Measurements from ENCODE around the gene FNDC11. TPM values are rescaled to one million over a fixed set of nuclear protein-coding genes. Genes with fewer than 3 reads are reported as not detected.

Gene FNDC11
- polyA plus RNA-seq, 2 of the 4 experiments (the other 2 are of a cell fraction) = 0.14 to 0.18 TPM

- Histone ChIP-seq H3K4me3 (no peak overlapping the region), H3K27ac (no peak overlapping the region), H3K4me1 (peaks cover 10% of the 10 kb centered on the region; the same call in 2 of the 3 replicates), H3K4me2 (no peak overlapping the region), H3K9me3 (peaks cover 8% of the 10 kb centered on the region)
- CTCF ChIA-PET = interaction anchor here (0.6 to 6.8 kb wide), 5 partner anchors 10 to 269 kb away, joined by 3 to 75 read pairs (median 3); partner anchors contain the start of gene EEF1A2
- 91% methylated on average over 18 of the region's 20 CpGs for WGBS (ENCODE audit: missing lambda C conversion rate)
- no peak for TF ChIP-seq RFX5 (IDR thresholded peaks at IDR 0.05)
- ATAC-seq (no peak), FAIRE-seq (no peak), DNase-seq (ENCODE audit: low read depth in 1 of 2, low spot score in 1 of 2) (no peak)
- POLR2A ChIA-PET = no interaction called here
Measured at GRCh38 chr20:63518351-63518861, 35.6 kb upstream of the FNDC11 start.

- no peak for ATAC-seq
- peak overlapping the region; percentile 83; the same call in 2 of the 3 replicates for H3K4me3 ChIP-seq
- FAIRE-seq = no peak
- ChIA-PET POLR2A (interaction anchor here (2.6 kb wide), 1 partner anchor 11 kb away, joined by 15 read pairs; no protein-coding TSS in a partner anchor), CTCF (interaction anchor here (0.6 to 6.8 kb wide), 5 partner anchors 10 to 268 kb away, joined by 3 to 75 read pairs (median 5); partner anchors contain the start of gene EEF1A2)
- TF ChIP-seq ZSCAN20 (CRISPR knock-in tag; IDR thresholded peaks at IDR 0.05) (no peak), KDM5A (IDR thresholded peaks at IDR 0.05) (no peak), GATA3 (IDR thresholded peaks at IDR 0.05; ENCODE audit: borderline replicate concordance) (no peak), PHF8 (IDR thresholded peaks at IDR 0.05; ENCODE audit: borderline replicate concordance, low read depth) (no peak), RCOR1 (IDR thresholded peaks at IDR 0.05; ENCODE audit: low read depth, low read length) (no peak), HOXB13 (CRISPR knock-in tag; IDR thresholded peaks at IDR 0.05; ENCODE audit: low read depth) (no peak), TP53 (CRISPR knock-in tag; IDR thresholded peaks at IDR 0.05) (no peak), RFX5 (IDR thresholded peaks at IDR 0.05) (no peak)
- peaks cover 13% of the 10 kb centered on the region for H3K9me3 ChIP-seq
- H3K27ac ChIP-seq = peak overlapping the region; percentile 88 to 95; a peak in 4 of 6 replicates
- 91% methylated on average over 21 of the region's 32 CpGs for WGBS (ENCODE audit: missing lambda C conversion rate)
- peak overlapping the region; percentile 93 for H3K4me2 ChIP-seq
- DNase-seq (ENCODE audit: low read depth in 1 of 2, low spot score in 1 of 2) = no peak
- peaks cover 10% of the 10 kb centered on the region; the same call in 2 of the 3 replicates for H3K4me1 ChIP-seq
Measured at GRCh38 chr20:63518946-63519667, 34.9 kb upstream of the FNDC11 start.

GRCh38 chr20:63519668-63520503 is 34.1 kb upstream of the FNDC11 start:
- H3K27ac ChIP-seq = peak overlapping the region; percentile 88 to 95
- POLR2A ChIA-PET = interaction anchor here (0.6 to 4.4 kb wide), 19 partner anchors 10 to 564 kb away, joined by 3 to 62 read pairs (median 4); partner anchors contain the start of genes EEF1A2, LKAAEAR1 and PTK6
- peaks cover 13% of the 10 kb centered on the region for H3K9me3 ChIP-seq
- CTCF ChIA-PET = interaction anchor here (0.6 to 6.8 kb wide), 7 partner anchors 9 to 907 kb away, joined by 3 to 75 read pairs (median 5); partner anchors contain the start of genes EEF1A2 and PTK6
- no peak for FAIRE-seq
- peak overlapping the region; percentile 83 for H3K4me3 ChIP-seq
- peak; percentile 67 to 82 for ATAC-seq
- H3K4me2 ChIP-seq = peak overlapping the region; percentile 93
- WGBS (ENCODE audit: missing lambda C conversion rate) = 35% methylated on average over 28 of the region's 72 CpGs
- peaks cover 10% of the 10 kb centered on the region; the same call in 2 of the 3 replicates for H3K4me1 ChIP-seq
- no peak for TF ChIP-seq MAFK (IDR thresholded peaks at IDR 0.05; ENCODE audit: partially characterized antibody)
- no peak for TF ChIP-seq ZSCAN20 (CRISPR knock-in tag; IDR thresholded peaks at IDR 0.05)
- TF ChIP-seq TFCP2L1 (CRISPR knock-in tag; IDR thresholded peaks at IDR 0.05) = 0 out of 2 replicates have a peak, but pooled peaks have one; percentile 12
- no peak for TF ChIP-seq RARB (CRISPR knock-in tag; IDR thresholded peaks at IDR 0.05)
- no peak for TF ChIP-seq HES2 (IDR thresholded peaks at IDR 0.05)
- TF ChIP-seq RAD21 (conservative IDR thresholded peaks at IDR 0.05 in 1 of 2, IDR thresholded peaks at IDR 0.05 in 1 of 2) = peak; percentile 10 to 44; a peak in 3 of 5 replicates
- TF ChIP-seq MAX (IDR thresholded peaks at IDR 0.05) = peak; percentile 33; the same call in 1 of the 2 replicates
- no peak for TF ChIP-seq EHF (CRISPR knock-in tag; IDR thresholded peaks at IDR 0.05)
- peak; percentile 18; the same call in 1 of the 3 replicates for TF ChIP-seq CTCF (IDR thresholded peaks at IDR 0.05)
- TF ChIP-seq BHLHE40 (IDR thresholded peaks at IDR 0.05; ENCODE audit: low read depth, low read length) = no peak
- TF ChIP-seq SREBF2 (IDR thresholded peaks at IDR 0.05) = no peak
- TF ChIP-seq CHD4 (IDR thresholded peaks at IDR 0.05; ENCODE audit: borderline replicate concordance) = no peak
- TF ChIP-seq PHF8 (IDR thresholded peaks at IDR 0.05; ENCODE audit: borderline replicate concordance, low read depth) = peak; percentile 14; the same call in 1 of the 2 replicates
- DNase-seq (ENCODE audit: low read depth in 1 of 2, low spot score in 1 of 2) = peak; percentile 57 to 69
